NT2/D1 (cell line): ENCODE measurements around the gene MGAT4B.

ENCODE experiments used
- DNase-seq: peaks from one replicate; pipeline ENCODE4 v3.0.0-alpha.2; 2011; ENCODE audit warnings: low read depth, low spot score
- H3K27me3 ChIP-seq: 2 replicates; pipeline ENCODE4 v1.6.0; 2011; ENCODE audit warnings: mild to moderate bottlenecking; ENCODE audit not compliant: insufficient read length, insufficient read depth
- H3K36me3 ChIP-seq: 2 replicates; pipeline ENCODE4 v1.6.1; 2011; ENCODE audit warnings: mild to moderate bottlenecking, low read length, mixed read lengths; ENCODE audit not compliant: insufficient read depth, insufficient read length
- H3K4me1 ChIP-seq: 2 replicates; pipeline ENCODE4 v1.5.1; 2011; ENCODE audit not compliant: insufficient read depth, insufficient read length
- H3K4me3 ChIP-seq: 2 replicates; pipeline ENCODE4 v1.5.1; 2011; ENCODE audit warnings: low read depth; ENCODE audit not compliant: insufficient read length
- H3K9ac ChIP-seq: 2 replicates; pipeline ENCODE4 v1.6.0; 2011; ENCODE audit warnings: low read depth; ENCODE audit not compliant: insufficient read length
- H3K9me3 ChIP-seq: 2 replicates; pipeline ENCODE4 v1.5.1; 2011; ENCODE audit warnings: mild to moderate bottlenecking, low read length; ENCODE audit not compliant: insufficient read depth
- SUZ12 ChIP-seq: IDR thresholded peaks from 2 replicates; pipeline ENCODE4 v1.6.1; 2011; ENCODE audit not compliant: insufficient read length, insufficient read depth; ENCODE audit errors: extremely low read depth
- YY1 ChIP-seq: IDR thresholded peaks from 2 replicates; pipeline ENCODE4 v1.6.1; 2011; ENCODE audit not compliant: insufficient read length, insufficient read depth
- ZNF274 ChIP-seq: IDR thresholded peaks from 2 replicates; pipeline ENCODE4 v1.6.1; 2011; ENCODE audit warnings: mild to moderate bottlenecking, low read depth, low read length

Gene MGAT4B

DNA sequence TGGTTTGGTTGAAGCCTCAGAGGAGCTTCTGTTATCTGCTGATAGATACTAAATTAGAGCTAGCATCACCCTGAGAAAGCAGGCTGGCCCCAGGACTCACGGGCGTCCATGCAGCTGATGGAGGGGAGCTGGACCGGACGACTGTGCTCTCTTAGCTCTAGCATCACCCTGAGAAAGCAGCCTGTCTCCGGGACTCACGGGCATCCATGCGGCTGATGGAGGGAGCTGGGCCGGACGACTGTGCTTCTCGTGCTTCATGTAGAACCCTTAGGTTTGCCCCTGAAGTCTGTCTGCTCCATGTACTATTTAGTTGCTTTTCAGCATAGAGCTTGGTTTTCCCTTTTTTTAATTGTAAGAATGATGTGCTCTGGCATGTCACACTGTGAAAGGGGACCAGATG, 29.2 kb downstream of the MGAT4B start:
- Histone ChIP-seq H3K36me3 (peaks cover 62% of the 10 kb centered on the region), H3K4me1 (no peaks in the 10 kb centered on the region), H3K4me3 (no peak overlapping the region), H3K27me3 (no peaks in the 10 kb centered on the region), H3K9ac (no peak overlapping the region), H3K9me3 (no peaks in the 10 kb centered on the region)
- no peak for DNase-seq
- no peak for TF ChIP-seq ZNF274
- no peak for TF ChIP-seq SUZ12
- no peak for TF ChIP-seq YY1

DNA sequence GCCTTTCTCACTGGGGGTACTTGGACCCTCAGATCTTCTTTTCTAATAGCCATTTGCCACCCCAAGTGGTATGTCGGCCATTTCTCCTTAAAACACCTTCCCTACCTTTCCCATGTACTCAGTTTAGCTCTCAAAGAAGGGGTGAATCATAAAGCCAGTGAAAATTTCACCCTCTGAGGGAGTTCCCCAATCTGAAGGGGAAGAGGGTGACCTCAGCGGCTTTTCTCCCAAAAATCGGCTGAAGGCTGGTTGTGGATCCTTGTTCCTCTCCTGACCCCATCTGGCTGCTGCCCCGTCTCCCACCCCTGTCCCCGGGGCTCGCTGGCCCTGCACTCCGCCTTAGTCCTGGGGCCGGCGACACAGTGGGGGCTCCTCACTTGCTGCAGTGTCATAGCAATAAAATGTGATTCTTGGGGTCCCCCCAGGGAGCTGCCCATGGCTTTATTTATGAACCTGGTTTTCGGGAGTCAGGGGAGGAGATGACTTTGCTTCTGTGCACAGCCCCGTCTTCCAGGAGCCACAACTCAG, 30.2 kb downstream of the MGAT4B start:
- TF ChIP-seq ZNF274, result no peak
- TF ChIP-seq YY1, result no peak
- TF ChIP-seq SUZ12, result no peak
- DNase-seq, result no peak
- peaks cover 68% of the 10 kb centered on the region for H3K36me3 ChIP-seq
- no peaks in the 10 kb centered on the region for H3K9me3 ChIP-seq
- no peaks in the 10 kb centered on the region for H3K27me3 ChIP-seq
- H3K9ac ChIP-seq, result no peak overlapping the region
- H3K4me3 ChIP-seq, result no peak overlapping the region
- no peaks in the 10 kb centered on the region for H3K4me1 ChIP-seq

DNA sequence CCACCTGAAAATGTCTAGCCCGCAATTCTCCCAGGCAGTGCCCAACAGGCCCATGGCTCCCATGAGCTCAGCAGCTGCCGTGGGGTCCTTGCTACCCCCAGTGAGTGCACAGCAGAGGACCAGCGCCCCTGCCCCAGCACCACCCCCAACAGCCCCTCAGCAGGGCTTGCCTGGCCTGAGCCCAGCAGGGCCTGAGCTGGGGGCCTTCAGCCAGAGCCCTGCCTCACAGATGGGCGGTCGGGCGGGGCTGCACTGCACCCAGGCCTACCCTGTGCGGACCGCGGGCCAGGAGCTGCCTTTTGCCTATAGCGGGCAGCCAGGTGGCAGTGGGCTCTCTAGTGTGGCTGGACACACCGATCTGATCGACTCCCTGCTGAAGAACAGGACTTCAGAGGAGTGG, 32.2 kb downstream of the MGAT4B start:
- no peaks in the 10 kb centered on the region for H3K27me3 ChIP-seq
- no peak overlapping the region for H3K9ac ChIP-seq
- no peak for TF ChIP-seq SUZ12
- no peak for TF ChIP-seq ZNF274
- TF ChIP-seq YY1, result no peak
- H3K4me3 ChIP-seq, result no peak overlapping the region
- peaks cover 77% of the 10 kb centered on the region for H3K36me3 ChIP-seq
- no peaks in the 10 kb centered on the region for H3K4me1 ChIP-seq
- H3K9me3 ChIP-seq, result no peaks in the 10 kb centered on the region
- no peak for DNase-seq

DNA sequence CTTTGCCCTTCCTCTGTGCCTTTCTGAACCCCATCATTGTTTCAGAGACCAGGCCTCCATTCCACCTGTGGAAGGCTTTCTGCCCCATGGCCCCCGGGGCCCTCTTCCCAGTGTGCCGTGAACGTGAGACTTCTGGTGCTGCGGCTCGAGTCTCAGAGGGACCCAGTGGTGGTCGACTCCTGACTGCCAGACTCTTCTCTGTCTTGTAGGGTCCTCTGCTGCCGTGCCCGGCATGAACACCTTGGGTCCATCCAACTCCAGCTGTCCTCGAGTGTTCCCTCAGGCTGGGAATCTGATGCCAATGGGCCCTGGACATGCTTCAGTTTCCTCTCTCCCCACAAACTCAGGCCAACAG, 33.0 kb downstream of the MGAT4B start:
- no peak overlapping the region for H3K9ac ChIP-seq
- no peak for DNase-seq
- peaks cover 82% of the 10 kb centered on the region for H3K36me3 ChIP-seq
- H3K9me3 ChIP-seq, result no peaks in the 10 kb centered on the region
- TF ChIP-seq ZNF274 (no peak), YY1 (no peak), SUZ12 (no peak)
- no peak overlapping the region for H3K4me3 ChIP-seq
- H3K27me3 ChIP-seq, result no peaks in the 10 kb centered on the region
- no peaks in the 10 kb centered on the region for H3K4me1 ChIP-seq

DNA sequence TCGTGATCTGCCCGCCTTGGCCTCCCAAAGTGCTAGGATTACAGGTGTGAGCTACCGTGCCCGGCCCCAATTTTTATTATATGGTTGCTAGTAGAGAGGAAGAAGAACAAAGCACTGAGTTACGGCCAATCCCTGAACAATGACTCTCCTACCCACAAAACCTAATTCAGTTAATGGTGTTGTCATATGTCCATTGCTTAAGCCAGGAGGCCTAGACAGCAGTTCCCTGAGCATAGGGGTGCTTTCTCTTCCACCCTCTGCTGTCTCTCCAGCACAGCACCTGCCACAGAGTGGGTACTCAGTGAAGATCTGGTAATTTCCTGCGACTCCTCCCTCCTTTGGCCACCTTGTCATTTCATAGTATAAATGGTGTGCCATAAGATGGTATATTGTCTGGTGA, 34.3 kb downstream of the MGAT4B start:
- Histone ChIP-seq H3K9me3 (no peaks in the 10 kb centered on the region), H3K4me3 (no peak overlapping the region), H3K9ac (no peak overlapping the region), H3K36me3 (peaks cover 83% of the 10 kb centered on the region), H3K4me1 (no peaks in the 10 kb centered on the region), H3K27me3 (no peaks in the 10 kb centered on the region)
- no peak for DNase-seq
- no peak for TF ChIP-seq YY1
- no peak for TF ChIP-seq ZNF274
- TF ChIP-seq SUZ12, result no peak

DNA sequence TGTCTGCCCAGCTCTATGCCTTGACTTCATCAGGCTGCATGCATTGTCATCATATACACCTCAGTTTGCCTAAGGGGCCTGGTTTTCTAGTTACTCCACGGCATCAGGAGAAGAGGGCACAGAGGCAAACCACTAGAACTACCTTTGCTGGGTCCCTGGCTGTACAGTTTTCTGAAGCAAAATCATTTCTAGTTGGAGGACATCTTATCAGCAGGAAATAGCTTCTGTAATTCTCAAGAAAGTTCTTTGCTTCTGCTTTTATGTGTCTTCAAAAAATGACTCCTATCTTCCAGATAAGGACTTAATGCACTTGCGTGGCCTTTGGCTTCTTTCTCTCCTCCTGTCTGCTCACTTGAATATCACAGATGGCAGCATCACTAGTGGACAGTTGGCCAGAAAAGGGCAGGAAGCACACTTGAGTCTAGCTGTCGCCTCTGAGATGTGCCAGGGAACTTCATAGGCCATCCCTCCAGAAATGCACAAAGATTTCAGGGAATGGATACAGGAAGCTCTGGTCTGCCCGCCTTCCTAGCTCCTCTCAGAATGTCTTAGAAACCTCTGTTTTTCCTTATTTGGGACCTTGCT, 35.3 kb downstream of the MGAT4B start:
- DNase-seq, result no peak
- Histone ChIP-seq H3K9ac (no peak overlapping the region), H3K36me3 (peaks cover 91% of the 10 kb centered on the region), H3K4me3 (no peak overlapping the region), H3K9me3 (no peaks in the 10 kb centered on the region), H3K27me3 (no peaks in the 10 kb centered on the region), H3K4me1 (peaks cover 3% of the 10 kb centered on the region)
- no peak for TF ChIP-seq ZNF274
- no peak for TF ChIP-seq YY1
- TF ChIP-seq SUZ12, result no peak

DNA sequence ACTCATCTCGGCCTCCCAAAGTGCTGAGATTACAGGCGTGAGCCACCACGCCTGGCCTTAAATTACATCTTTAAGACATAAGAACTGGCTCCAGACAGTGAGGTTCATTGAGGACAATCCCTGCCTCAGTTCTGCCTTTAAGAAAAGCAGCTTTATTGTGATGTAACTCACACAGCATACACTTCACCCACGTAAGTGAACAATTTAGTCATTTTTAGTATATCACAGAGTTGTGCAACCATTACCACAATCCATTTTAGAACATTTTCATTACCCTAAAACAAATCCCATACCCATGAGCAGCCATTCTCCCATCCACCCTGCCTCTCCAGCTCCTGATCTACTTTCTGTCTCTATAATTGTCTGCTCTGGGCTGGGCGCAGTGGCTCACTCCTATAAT, 36.9 kb downstream of the MGAT4B start:
- no peaks in the 10 kb centered on the region for H3K9me3 ChIP-seq
- H3K27me3 ChIP-seq, result no peaks in the 10 kb centered on the region
- no peak overlapping the region for H3K9ac ChIP-seq
- peaks cover 12% of the 10 kb centered on the region for H3K4me1 ChIP-seq
- peaks cover 86% of the 10 kb centered on the region for H3K36me3 ChIP-seq
- H3K4me3 ChIP-seq, result no peak overlapping the region
- DNase-seq, result no peak
- no peak for TF ChIP-seq SUZ12
